KOPT-K1 (cell line): ENCODE measurements around the gene REELD1.

Source experiments
- H3K27ac ChIP-seq: fragments of 200-600 bp; sonication (generic); 2 replicates; pipeline ENCODE4 v1.5.1; 2016; ENCODE audit warnings: antibody characterized with exemption, mild to moderate bottlenecking, low read depth, low read length; ENCODE audit not compliant: poor library complexity, severe bottlenecking
- H3K36me3 ChIP-seq: fragments of 200-600 bp; sonication (generic); 2 replicates; pipeline ENCODE4 v1.5.1; 2017; ENCODE audit warnings: antibody characterized with exemption, mild to moderate bottlenecking, low read length, moderate library complexity; ENCODE audit not compliant: insufficient read depth
- H3K9me3 ChIP-seq: fragments of 200-600 bp; sonication (generic); 2 replicates; pipeline ENCODE4 v1.5.1; 2017; ENCODE audit warnings: antibody characterized with exemption, low read length, mild to moderate bottlenecking; ENCODE audit not compliant: insufficient read depth, poor library complexity, severe bottlenecking

REELD1 gene

DNA sequence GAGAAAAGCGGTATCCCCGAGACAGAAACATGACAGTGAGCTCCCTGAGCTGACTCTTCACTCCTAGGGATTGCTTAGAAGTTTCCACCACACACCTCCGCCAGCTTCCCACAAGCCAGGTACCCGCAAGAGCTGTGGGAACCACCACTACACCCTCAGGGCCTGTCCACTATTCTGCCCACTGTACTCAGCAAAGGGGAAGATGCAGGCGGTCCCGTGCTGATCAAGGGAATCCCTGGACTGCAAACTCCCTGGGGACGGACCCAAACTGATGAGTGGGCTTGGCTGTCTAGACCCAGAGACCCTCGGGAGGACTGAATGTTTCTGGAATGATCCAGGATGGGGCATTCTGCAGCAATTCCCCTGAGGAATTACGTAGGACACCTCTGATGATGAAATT lies 30.2 kb downstream of the REELD1 start:
- Histone ChIP-seq H3K36me3 (no peaks in the 10 kb centered on the region), H3K27ac (no peak overlapping the region), H3K9me3 (no peaks in the 10 kb centered on the region)

DNA sequence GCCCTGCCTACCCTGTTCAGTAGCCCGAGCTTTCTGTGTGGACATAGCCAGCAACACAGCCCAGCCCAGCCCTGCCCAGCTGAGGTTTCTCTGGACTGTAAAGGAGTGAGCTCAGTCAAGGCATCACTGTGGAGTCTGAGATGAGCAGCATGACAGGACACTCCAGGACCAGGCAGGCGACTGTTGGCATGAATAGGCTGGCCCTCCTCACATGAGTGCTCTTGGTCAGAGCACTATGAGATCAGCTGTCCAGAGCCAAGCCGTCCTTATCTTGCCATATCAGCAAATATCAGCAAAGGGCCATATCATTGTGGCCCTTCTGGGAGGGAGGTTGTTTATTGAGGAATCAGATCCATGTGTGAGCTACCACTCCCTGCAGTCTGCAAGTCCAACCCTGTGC lies 30.9 kb downstream of the REELD1 start:
- H3K27ac ChIP-seq, result no peak overlapping the region
- no peaks in the 10 kb centered on the region for H3K36me3 ChIP-seq
- H3K9me3 ChIP-seq, result no peaks in the 10 kb centered on the region

DNA sequence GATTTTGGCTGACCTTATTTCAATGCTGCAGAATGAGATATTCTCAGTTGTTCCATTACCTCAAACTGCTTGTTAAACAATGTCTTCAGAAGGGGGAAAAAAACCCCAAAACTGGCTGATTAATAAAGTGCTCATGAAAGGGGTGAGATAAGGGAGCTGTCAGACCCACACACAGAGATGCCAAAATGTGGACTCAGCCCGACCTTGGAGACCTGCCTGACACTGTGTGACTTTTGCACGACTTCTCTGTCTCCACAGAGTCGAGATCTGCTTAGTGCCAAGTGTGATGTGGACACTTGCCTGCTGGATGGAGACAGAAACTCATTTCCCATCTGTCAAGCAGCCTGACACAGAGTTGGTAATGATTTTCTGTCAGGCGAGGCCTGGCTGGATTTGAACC lies 31.5 kb downstream of the REELD1 start:
- Histone ChIP-seq H3K36me3 (no peaks in the 10 kb centered on the region), H3K27ac (no peak overlapping the region), H3K9me3 (no peaks in the 10 kb centered on the region)

DNA sequence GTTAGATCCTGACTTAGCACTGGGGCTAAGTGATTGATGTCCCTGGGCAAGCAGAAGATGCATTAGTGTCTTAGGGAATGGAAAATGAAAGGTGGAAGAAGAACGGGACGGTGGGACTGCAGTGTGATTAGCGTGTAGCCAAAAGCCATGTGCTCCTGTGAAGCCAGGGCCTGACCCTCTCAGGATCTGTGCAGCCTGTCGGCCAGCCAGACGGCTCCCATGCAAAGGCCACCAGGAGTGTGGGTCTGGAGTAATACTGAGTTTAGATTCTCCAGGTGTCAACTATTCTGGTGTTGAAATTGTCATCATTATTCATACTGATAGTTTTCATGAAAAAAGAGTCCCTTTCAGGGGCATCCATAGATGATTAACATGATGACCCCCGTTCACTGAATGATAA lies 32.0 kb downstream of the REELD1 start:
- no peaks in the 10 kb centered on the region for H3K36me3 ChIP-seq
- no peaks in the 10 kb centered on the region for H3K9me3 ChIP-seq

DNA sequence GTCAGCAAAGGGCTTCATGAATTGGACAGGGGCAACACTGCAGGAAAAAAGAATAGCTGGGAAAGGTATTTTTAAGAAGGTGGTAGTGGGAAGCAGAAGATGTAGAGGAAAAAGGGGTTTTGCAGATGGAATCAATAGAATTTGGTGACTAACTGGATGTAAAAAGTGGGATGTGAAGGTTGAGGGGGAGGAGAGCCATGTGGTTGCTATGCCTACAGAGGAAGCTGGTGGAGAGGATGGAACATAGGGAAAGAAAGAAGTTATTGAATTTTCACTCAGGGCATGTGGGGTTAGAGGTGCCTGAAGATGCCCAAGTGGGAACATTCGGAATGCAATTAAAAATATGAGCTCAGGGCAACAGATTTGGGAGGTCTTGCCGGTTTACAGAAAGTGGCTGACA lies 33.0 kb downstream of the REELD1 start:
- no peaks in the 10 kb centered on the region for H3K36me3 ChIP-seq
- H3K27ac ChIP-seq, result no peak overlapping the region
- no peaks in the 10 kb centered on the region for H3K9me3 ChIP-seq

More for the DNA sequence above, 32.0 kb downstream of the REELD1 start:
- H3K27ac ChIP-seq, result no peak overlapping the region

DNA sequence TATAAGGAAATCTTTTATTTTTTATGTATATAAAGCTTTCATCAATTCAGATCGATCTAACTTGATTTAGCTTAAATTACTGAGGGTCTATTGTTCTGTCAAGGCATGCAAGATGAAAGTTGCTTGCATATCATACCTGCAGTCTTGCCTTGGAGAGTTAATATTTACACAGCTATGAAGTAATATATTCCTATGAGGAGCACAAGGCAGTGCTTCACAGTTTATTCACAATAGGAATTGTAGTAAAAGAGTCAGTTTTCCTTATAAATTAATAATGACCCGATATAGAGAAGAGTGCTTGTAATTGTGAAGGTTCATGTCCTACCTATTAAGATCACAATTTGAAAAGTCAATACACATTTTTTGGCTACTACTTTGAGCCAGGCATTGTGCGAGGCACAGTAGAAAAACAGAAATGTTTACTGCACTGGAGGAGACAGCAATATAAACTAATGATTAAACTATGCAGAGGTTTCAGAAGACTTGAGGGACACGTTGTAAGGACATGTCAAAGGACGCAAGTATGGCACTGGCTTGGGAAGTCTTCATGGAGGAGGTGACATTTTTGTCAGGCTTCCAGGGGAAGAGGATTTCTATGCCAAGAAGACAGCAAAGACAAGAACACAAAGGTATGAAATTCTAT lies 38.8 kb downstream of the REELD1 start:
- Histone ChIP-seq H3K27ac (no peak overlapping the region), H3K36me3 (no peaks in the 10 kb centered on the region), H3K9me3 (no peaks in the 10 kb centered on the region)

DNA sequence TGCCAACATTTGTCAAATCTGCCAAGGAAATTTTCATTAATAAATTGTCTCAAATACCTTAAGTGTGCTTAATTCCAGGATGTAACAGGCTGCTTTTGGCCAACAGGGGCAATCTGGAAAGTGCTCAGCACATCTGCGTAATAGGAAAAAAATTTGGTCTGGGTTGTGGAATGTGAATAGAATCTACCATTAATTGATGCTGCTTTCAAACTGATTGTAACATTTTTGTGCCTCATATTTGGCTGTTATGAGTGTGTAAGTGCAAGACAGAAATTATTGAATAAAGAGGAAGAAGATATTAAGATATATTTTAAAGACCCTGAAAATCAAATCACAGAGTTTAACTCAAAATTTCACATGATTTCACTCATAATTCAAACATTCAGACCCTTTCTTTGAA lies 41.1 kb downstream of the REELD1 start:
- H3K36me3 ChIP-seq, result no peaks in the 10 kb centered on the region
- no peak overlapping the region for H3K27ac ChIP-seq
- no peaks in the 10 kb centered on the region for H3K9me3 ChIP-seq

DNA sequence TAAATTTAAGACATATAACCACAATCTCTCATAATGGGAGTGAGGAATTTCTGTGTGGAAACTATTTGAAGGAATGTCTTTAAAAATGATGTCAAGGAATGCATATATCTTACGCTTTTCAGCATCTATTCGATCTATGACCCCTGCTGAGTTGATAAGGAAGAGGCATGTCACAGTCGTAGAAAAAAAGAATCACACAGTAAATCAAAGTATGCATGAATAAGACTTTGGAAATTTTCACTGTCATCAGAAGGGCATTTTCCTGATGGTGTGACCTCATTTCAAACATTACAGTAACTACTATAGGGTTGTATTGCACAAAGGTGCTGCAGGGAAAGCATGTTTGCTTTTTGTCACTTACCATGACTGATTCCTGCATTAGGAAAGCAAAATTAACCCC lies 41.5 kb downstream of the REELD1 start:
- Histone ChIP-seq H3K27ac (no peak overlapping the region), H3K9me3 (no peaks in the 10 kb centered on the region), H3K36me3 (no peaks in the 10 kb centered on the region)

DNA sequence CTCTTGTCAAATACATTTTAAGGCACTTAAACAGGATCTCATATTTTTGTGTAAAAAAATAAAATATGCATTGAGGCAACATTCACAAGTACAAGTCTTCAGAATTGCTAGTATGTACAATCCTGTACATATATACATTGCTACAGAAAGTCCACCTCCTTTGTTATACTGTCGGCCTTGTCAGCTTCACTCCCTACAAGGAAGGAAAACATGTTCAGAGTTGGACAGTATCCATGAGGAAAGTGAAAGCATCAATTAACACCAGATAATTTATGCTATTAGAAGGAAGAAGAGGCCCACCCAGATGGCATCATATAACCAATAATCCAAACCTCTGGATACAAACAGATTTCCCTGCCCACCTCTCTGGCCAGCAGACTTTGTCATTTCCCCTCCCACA lies 42.0 kb downstream of the REELD1 start:
- no peaks in the 10 kb centered on the region for H3K36me3 ChIP-seq
- H3K27ac ChIP-seq, result no peak overlapping the region
- no peaks in the 10 kb centered on the region for H3K9me3 ChIP-seq

DNA sequence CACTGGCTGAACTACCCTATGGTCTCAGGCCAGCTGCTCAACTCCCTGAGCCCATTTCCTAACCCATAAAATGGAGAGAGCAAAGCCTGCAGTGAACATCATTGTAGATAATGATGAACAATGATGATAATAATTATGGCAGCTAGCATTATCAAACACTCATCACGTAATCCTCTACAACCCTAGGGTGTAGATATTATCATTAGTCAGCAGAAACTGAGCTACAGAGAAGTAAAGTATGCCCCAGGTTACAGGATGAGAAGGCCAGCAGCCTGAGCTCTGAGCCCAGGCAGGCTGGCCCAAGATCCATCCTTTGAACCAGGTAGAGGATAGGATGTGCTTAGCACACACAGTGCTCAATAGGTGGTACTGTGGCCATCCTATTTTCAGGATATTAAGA lies 43.2 kb downstream of the REELD1 start:
- no peak overlapping the region for H3K27ac ChIP-seq
- H3K36me3 ChIP-seq, result no peaks in the 10 kb centered on the region
- H3K9me3 ChIP-seq, result no peaks in the 10 kb centered on the region

DNA sequence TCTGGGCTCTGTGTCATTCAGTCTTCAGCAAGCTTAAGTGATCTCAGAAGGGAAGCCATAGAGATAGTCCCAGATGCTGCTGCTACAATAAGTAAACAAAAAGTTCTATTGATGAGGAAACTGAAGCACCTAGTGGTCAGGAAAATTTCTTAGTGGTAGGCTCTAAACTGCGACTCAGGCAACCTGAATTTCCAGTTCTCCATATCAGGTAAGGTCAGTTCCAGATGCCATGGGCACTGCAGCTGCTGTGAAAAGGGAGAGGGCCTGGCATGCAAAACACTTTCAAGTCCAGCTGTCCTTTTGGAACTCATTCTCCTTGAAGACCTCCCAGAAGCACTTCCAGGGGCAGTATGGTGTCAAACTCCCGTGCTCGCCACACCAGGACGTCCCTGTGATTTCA lies 46.2 kb downstream of the REELD1 start:
- Histone ChIP-seq H3K9me3 (no peaks in the 10 kb centered on the region), H3K36me3 (no peaks in the 10 kb centered on the region), H3K27ac (no peak overlapping the region)

DNA sequence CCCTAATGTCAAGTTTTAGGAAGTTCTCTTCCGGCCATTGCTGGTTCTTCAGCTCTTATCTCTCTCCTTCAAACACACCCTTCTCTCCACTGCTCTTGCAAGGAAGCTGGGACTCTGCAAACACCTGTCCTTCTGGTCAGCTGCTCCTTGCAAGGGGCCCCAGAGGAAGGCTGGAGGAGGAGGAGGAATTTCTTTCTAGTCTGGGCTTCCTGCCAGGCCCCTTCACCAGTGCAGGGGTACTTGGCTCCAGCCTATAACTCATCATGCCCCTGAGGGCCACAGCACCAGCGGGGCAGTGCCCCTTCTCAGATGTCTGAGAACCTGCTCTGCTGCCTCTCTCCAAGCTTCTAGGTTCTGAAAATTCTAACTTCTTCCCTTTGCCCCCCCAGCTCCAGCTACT lies 46.7 kb downstream of the REELD1 start:
- Histone ChIP-seq H3K27ac (no peak overlapping the region), H3K36me3 (no peaks in the 10 kb centered on the region), H3K9me3 (no peaks in the 10 kb centered on the region)

DNA sequence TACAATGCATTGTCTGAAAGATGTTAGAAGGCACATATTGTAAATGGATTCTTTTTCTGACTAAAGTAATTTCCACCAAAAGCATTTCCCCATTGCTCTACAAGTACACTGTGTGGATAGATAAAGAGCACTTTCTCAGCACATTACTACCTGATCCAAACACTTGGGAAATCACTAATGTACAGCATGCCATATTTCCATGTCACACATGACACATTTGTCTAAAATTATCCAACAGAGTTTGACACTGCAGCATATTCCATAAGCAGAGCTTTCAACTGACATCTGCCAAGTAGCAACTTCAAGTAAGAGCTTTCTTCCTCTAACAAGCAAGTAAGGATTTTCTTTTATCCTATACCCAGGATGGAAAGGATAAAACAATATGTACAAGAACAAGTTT lies 49.5 kb downstream of the REELD1 start:
- Histone ChIP-seq H3K36me3 (no peaks in the 10 kb centered on the region), H3K27ac (no peak overlapping the region), H3K9me3 (no peaks in the 10 kb centered on the region)

DNA sequence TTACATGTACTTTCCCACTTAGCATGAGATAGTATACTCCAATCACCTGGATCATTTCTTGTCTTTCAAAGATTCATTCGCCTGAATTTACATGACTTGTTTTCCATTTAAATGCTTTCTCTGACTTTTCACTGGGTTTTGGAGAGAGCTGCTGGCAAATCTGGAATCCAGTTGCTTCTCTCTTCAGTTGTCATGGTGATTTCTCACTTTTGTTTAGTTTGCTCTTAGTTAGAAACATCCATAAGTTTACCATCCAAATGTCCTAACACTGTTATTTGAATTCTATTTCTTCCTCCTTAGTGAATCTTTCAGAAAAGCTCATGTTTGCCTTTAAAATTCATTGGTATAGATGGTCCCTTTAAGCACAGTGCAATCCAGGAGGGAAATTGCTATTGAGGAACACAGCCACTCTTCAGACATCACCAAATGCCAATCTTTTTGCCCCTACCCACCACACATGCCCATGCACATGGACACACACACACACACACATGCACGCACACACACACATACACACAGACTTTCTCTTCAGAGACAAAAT lies 51.7 kb downstream of the REELD1 start:
- Histone ChIP-seq H3K9me3 (no peaks in the 10 kb centered on the region), H3K36me3 (no peaks in the 10 kb centered on the region), H3K27ac (no peak overlapping the region)

DNA sequence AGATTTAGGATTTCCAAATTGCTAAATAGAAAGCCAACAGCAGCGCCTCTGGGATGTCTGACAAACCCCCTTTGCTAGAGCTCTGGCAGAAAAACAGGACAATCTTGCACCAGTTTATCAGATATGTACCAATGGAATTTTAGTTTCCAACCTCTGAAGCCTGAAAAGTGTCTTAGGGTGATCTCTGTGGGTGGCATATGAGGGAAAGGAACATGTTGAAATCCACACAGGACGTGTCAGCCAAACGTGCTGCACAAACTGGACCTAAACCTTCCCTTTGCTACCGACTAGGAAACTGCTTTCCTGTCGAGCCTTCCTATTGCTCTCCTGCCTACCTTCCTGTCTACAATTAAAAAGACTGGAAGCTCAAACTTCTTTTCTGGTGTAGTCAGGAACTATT lies 53.5 kb downstream of the REELD1 start:
- H3K9me3 ChIP-seq, result no peaks in the 10 kb centered on the region
- H3K36me3 ChIP-seq, result no peaks in the 10 kb centered on the region
- H3K27ac ChIP-seq, result no peak overlapping the region

DNA sequence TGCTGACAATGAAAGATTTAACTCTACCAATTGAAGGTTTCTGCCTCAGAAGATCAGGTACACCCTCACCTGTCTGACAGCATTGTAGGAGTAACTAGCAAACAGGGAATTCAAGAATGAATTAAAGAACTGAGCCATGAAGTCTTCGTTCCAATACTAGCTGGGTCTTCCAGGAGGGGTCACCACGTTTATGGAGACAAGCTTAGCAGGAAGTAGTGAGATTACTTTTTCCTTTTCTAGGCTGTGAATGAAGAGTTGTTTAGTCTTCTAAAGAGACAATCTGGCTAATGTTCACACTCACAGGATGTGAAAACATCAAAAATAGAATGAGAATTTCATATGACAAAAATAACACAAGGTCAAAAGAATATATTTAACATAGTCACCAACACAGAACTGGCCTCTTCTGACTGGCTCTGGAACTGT lies 54.9 kb downstream of the REELD1 start:
- no peak overlapping the region for H3K27ac ChIP-seq
- no peaks in the 10 kb centered on the region for H3K36me3 ChIP-seq
- H3K9me3 ChIP-seq, result no peaks in the 10 kb centered on the region
